ENCODE data around the gene CASP6. TPM values are rescaled to one million over a fixed set of nuclear protein-coding genes. Genes with fewer than 3 reads are reported as not detected.

Gene CASP6
- total RNA-seq, 4 donors from 2014 or later, result 10.8 to 24.2 (median 19.9) TPM

- intact Hi-C loops (cut with DNase I; ENCODE audit: low total_unique reads), result no loop called here
- 60 to 72% methylated on average over 3 of the region's 3 CpGs for WGBS, 2 donors
These were observed 10.3 kb upstream of the CASP6 start for GRCh38 chr4:109713500-109713899.

GRCh38 chr4:109708990-109709389, 5.7 kb upstream of the CASP6 start:
- DNase-seq (ENCODE audit: low spot score in 2 of 2), result no peak
- intact Hi-C loops (cut with DNase I; ENCODE audit: low total_unique reads), result no loop called here
- WGBS, 2 donors, result 88 to 100% methylated on average over 1 of the region's 1 CpG
- H3K4me3 ChIP-seq (ENCODE audit: low read depth, poor library complexity, severe bottlenecking), result no peak overlapping the region
- TF ChIP-seq POLR2A (IDR thresholded peaks at IDR 0.05) (no peak), CTCF (IDR thresholded peaks at IDR 0.05) (no peak)

More at GRCh38 chr4:109713500-109713899, 10.3 kb upstream of the CASP6 start:
- DNase-seq (ENCODE audit: low spot score in 2 of 2), result no peak
- no peak for TF ChIP-seq POLR2A (IDR thresholded peaks at IDR 0.05)
- no peak for TF ChIP-seq CTCF (IDR thresholded peaks at IDR 0.05)
- no peak overlapping the region for H3K4me3 ChIP-seq (ENCODE audit: low read depth, poor library complexity, severe bottlenecking)

GRCh38 chr4:109708435-109708834, 5.2 kb upstream of the CASP6 start:
- TF ChIP-seq POLR2A (IDR thresholded peaks at IDR 0.05) (no peak), CTCF (IDR thresholded peaks at IDR 0.05) (no peak)
- intact Hi-C loops (cut with DNase I; ENCODE audit: low total_unique reads), result no loop called here

GRCh38 chr4:109703664-109704361, 568 bp upstream of the CASP6 start:
- DNase-seq (ENCODE audit: low spot score in 2 of 2), result no peak
- TF ChIP-seq POLR2A (IDR thresholded peaks at IDR 0.05), result no peak
- peak overlapping the region; percentile 57 for H3K4me3 ChIP-seq (ENCODE audit: low read depth, poor library complexity, severe bottlenecking)
- intact Hi-C loops (cut with DNase I; ENCODE audit: low total_unique reads), result no loop called here
- 4 to 5% methylated on average over 9 to 11 of the region's 11 CpGs for whole genome bisulfite sequencing, 2 donors

More at GRCh38 chr4:109708435-109708834, 5.2 kb upstream of the CASP6 start:
- 56 to 64% methylated on average over 2 of the region's 2 CpGs for WGBS, 2 donors
- DNase-seq (ENCODE audit: low spot score in 2 of 2), result no peak
- H3K4me3 ChIP-seq (ENCODE audit: low read depth, poor library complexity, severe bottlenecking), result no peak overlapping the region

- intact Hi-C loops (cut with DNase I; ENCODE audit: low total_unique reads), result no loop called here
- no peak for DNase-seq (ENCODE audit: low spot score in 2 of 2)
- WGBS, 2 donors, result 41 to 43% methylated on average over 21 of the region's 21 CpGs
- H3K4me3 ChIP-seq (ENCODE audit: low read depth, poor library complexity, severe bottlenecking), result peak overlapping the region; percentile 57
- TF ChIP-seq POLR2A (IDR thresholded peaks at IDR 0.05) (no peak), CTCF (IDR thresholded peaks at IDR 0.05) (no peak)
These were observed 1.5 kb downstream of the CASP6 start for GRCh38 chr4:109701566-109702410.

- DNase-seq (ENCODE audit: low spot score in 2 of 2), result no peak
- intact Hi-C loops (cut with DNase I; ENCODE audit: low total_unique reads), result no loop called here
- WGBS, 2 donors, result 56 to 63% methylated on average over 8 of the region's 8 CpGs
- H3K4me3 ChIP-seq (ENCODE audit: low read depth, poor library complexity, severe bottlenecking), result no peak overlapping the region
- TF ChIP-seq POLR2A (IDR thresholded peaks at IDR 0.05) (no peak), CTCF (IDR thresholded peaks at IDR 0.05) (no peak)
These were observed 3.6 kb downstream of the CASP6 start for GRCh38 chr4:109699553-109700225.
